ENCODE results near the gene TEX2. TPM values are rescaled to one million over a fixed set of nuclear protein-coding genes. Genes with fewer than 3 reads are reported as not detected.

TEX2 gene
- total and polyA plus RNA-seq, 2 of the 13 experiments (the other 11 are each of a cell fraction or from before 2014, with no cell fraction given), result 21.4 to 37.7 TPM

GRCh38 chr17:64216338-64217248 is 46.5 kb downstream of the TEX2 start (continued):
- TF ChIP-seq SRF (IDR thresholded peaks at IDR 0.05; ENCODE audit: low read depth, low read length) (0 out of 2 replicates have a peak, but pooled peaks have one; percentile 14), REL (CRISPR knock-in tag; conservative IDR thresholded peaks at IDR 0.05) (no peak), ATF7 (IDR thresholded peaks at IDR 0.05) (no peak), ATF7 (CRISPR knock-in tag; IDR thresholded peaks at IDR 0.05) (no peak; the same call in 1 of the 2 replicates), TMF1 (CRISPR knock-in tag; IDR thresholded peaks at IDR 0.05; ENCODE audit: low read depth) (no peak; the same call in 1 of the 2 replicates), TBP (CRISPR knock-in tag; IDR thresholded peaks at IDR 0.05) (0 out of 2 replicates have a peak, but pooled peaks have one; percentile 18), NFE2 (CRISPR knock-in tag; IDR thresholded peaks at IDR 0.05) (no peak), RORA (CRISPR knock-in tag; IDR thresholded peaks at IDR 0.05) (no peak), ZKSCAN8 (CRISPR knock-in tag; IDR thresholded peaks at IDR 0.05; ENCODE audit: borderline replicate concordance) (peak; percentile 15; the same call in 1 of the 2 replicates), CHD2 (IDR thresholded peaks at IDR 0.05; ENCODE audit: low read depth, low read length) (no peak), ZNF20 (CRISPR knock-in tag; IDR thresholded peaks at IDR 0.05) (0 out of 2 replicates have a peak, but pooled peaks have one; percentile 23), ZSCAN21 (CRISPR knock-in tag; IDR thresholded peaks at IDR 0.05; ENCODE audit: borderline replicate concordance) (peak; percentile 83; the same call in 1 of the 2 replicates), ZBTB3 (CRISPR knock-in tag; IDR thresholded peaks at IDR 0.05; ENCODE audit: borderline replicate concordance, low read depth) (no peak), MAFF (IDR thresholded peaks at IDR 0.05; ENCODE audit: low read depth, low read length) (no peak), ZBTB49 (CRISPR knock-in tag; IDR thresholded peaks at IDR 0.05; ENCODE audit: borderline replicate concordance) (peak; percentile 73; the same call in 1 of the 2 replicates), ZBTB25 (CRISPR knock-in tag; IDR thresholded peaks at IDR 0.05) (peak; percentile 86)
- TF ChIP-seq, protein P1, sequence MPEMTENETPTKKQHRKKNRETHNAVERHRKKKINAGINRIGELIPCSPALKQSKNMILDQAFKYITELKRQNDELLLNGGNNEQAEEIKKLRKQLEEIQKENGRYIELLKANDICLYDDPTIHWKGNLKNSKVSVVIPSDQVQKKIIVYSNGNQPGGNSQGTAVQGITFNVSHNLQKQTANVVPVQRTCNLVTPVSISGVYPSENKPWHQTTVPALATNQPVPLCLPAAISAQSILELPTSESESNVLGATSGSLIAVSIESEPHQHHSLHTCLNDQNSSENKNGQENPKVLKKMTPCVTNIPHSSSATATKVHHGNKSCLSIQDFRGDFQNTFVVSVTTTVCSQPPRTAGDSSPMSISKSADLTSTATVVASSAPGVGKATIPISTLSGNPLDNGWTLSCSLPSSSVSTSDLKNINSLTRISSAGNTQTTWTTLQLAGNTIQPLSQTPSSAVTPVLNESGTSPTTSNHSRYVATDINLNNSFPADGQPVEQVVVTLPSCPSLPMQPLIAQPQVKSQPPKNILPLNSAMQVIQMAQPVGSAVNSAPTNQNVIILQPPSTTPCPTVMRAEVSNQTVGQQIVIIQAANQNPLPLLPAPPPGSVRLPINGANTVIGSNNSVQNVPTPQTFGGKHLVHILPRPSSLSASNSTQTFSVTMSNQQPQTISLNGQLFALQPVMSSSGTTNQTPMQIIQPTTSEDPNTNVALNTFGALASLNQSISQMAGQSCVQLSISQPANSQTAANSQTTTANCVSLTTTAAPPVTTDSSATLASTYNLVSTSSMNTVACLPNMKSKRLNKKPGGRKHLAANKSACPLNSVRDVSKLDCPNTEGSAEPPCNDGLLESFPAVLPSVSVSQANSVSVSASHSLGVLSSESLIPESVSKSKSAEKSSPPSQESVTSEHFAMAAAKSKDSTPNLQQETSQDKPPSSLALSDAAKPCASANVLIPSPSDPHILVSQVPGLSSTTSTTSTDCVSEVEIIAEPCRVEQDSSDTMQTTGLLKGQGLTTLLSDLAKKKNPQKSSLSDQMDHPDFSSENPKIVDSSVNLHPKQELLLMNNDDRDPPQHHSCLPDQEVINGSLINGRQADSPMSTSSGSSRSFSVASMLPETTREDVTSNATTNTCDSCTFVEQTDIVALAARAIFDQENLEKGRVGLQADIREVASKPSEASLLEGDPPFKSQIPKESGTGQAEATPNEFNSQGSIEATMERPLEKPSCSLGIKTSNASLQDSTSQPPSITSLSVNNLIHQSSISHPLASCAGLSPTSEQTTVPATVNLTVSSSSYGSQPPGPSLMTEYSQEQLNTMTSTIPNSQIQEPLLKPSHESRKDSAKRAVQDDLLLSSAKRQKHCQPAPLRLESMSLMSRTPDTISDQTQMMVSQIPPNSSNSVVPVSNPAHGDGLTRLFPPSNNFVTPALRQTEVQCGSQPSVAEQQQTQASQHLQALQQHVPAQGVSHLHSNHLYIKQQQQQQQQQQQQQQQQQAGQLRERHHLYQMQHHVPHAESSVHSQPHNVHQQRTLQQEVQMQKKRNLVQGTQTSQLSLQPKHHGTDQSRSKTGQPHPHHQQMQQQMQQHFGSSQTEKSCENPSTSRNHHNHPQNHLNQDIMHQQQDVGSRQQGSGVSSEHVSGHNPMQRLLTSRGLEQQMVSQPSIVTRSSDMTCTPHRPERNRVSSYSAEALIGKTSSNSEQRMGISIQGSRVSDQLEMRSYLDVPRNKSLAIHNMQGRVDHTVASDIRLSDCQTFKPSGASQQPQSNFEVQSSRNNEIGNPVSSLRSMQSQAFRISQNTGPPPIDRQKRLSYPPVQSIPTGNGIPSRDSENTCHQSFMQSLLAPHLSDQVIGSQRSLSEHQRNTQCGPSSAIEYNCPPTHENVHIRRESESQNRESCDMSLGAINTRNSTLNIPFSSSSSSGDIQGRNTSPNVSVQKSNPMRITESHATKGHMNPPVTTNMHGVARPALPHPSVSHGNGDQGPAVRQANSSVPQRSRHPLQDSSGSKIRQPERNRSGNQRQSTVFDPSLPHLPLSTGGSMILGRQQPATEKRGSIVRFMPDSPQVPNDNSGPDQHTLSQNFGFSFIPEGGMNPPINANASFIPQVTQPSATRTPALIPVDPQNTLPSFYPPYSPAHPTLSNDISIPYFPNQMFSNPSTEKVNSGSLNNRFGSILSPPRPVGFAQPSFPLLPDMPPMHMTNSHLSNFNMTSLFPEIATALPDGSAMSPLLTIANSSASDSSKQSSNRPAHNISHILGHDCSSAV (CRISPR knock-in tag; IDR thresholded peaks at IDR 0.05; ENCODE audit: borderline replicate concordance), result 0 out of 2 replicates have a peak, but pooled peaks have one; percentile 26

All from HepG2 (cell line).